Endothelial cell of umbilical vein (primary cell): ENCODE measurements around the gene CASK. TPM values are rescaled to one million over a fixed set of nuclear protein-coding genes. Genes with fewer than 3 reads are reported as not detected.

Source experiments
- BruUV-seq: library from RNA; stranded (reverse); fragments of 400-500 nt; replicated peaks from 2 replicates; lab custom pipeline; 2021; lab: Mats Ljungman, UMichigan
- CTCF ChIA-PET: fragments of 300-600, 350-600 bp; sonication (Branson Sonifier 250); formaldehyde crosslinking; loops from one replicate; lab custom pipeline; 2021; ENCODE audit warnings: antibody characterized with exemption, inconsistent platforms; lab: Charles Lee
- POLR2A ChIA-PET: fragments of 300-600, 350-600 bp; sonication (Branson Sonifier 250); formaldehyde crosslinking; loops from one replicate; lab custom pipeline; 2021; ENCODE audit warnings: antibody characterized with exemption, inconsistent platforms; lab: Charles Lee
- DNase-seq: peaks from one replicate; pipeline ENCODE4 v3.0.0-alpha.2; 2011; ENCODE audit warnings: low read depth, low spot score
- FAIRE-seq: peaks from 2 replicates; lab custom pipeline; 2011; peaks lifted over from hg19 to GRCh38; lab: Jason Lieb, UNC
- H2AFZ ChIP-seq: 2 replicates; pipeline ENCODE4 v1.6.0; 2012; ENCODE audit warnings: low read depth, low read length, control low read depth, inconsistent platforms
- H3K27ac ChIP-seq: 2 replicates; pipeline ENCODE4 v1.5.1; 2011; ENCODE audit warnings: low read depth, mild to moderate bottlenecking, control low read depth, low read length, moderate library complexity; ENCODE audit not compliant: insufficient read depth
- H3K27me3 ChIP-seq, 2 experiments: 2 replicates each; pipeline versions ENCODE4 v1.6.0 to v1.6.1; 2011; ENCODE audit warnings: low read length in 2 of 2, mixed read lengths in 1 of 2; ENCODE audit not compliant: control insufficient read depth in 2 of 2, insufficient read depth in 2 of 2
- H3K36me3 ChIP-seq, 2 experiments: 2 replicates in 1 of 2; 3 replicates in 1 of 2; pipeline ENCODE4 v1.5.1; 2011; ENCODE audit warnings: low read length in 2 of 2, mild to moderate bottlenecking in 1 of 2, moderate library complexity in 1 of 2; ENCODE audit not compliant: control insufficient read depth in 2 of 2, insufficient read depth in 2 of 2; ENCODE audit errors: extremely low read depth in 1 of 2
- H3K4me1 ChIP-seq: 3 replicates; pipeline ENCODE4 v1.5.1; 2011; ENCODE audit warnings: mild to moderate bottlenecking, low read length; ENCODE audit not compliant: control insufficient read depth, insufficient read depth; ENCODE audit errors: extremely low read depth
- H3K4me2 ChIP-seq: 2 replicates; pipeline ENCODE4 v1.6.1; 2011; ENCODE audit warnings: low read length, control low read depth, mixed read lengths; ENCODE audit not compliant: insufficient read depth
- H3K4me3 ChIP-seq, 3 experiments: fragments of 200-600 bp in 1 of 3; sonication (generic), shearing (Covaris generic) in 1 of 3; replicated peaks in 1 of 3; 2 replicates each; pipeline ENCODE4 v1.5.1; 2011 to 2016; ENCODE audit warnings: control low read depth in 3 of 3, low read length in 3 of 3, mild to moderate bottlenecking in 2 of 3, inconsistent platforms in 1 of 3, low read depth in 1 of 3, moderate library complexity in 1 of 3; ENCODE audit not compliant: insufficient read depth in 1 of 3
- H3K79me2 ChIP-seq: 2 replicates; pipeline ENCODE4 v1.6.0; 2012; ENCODE audit warnings: low read length, inconsistent platforms; ENCODE audit not compliant: control insufficient read depth, insufficient read depth
- H3K9ac ChIP-seq: replicated peaks from 2 replicates; pipeline ENCODE3; 2011; ENCODE audit warnings: low read length, control low read depth; ENCODE audit not compliant: insufficient read depth; ENCODE audit errors: extremely low read depth
- H3K9me1 ChIP-seq: replicated peaks from 3 replicates; pipeline ENCODE4 v1.6.0; 2011; ENCODE audit warnings: mild to moderate bottlenecking, low read length; ENCODE audit not compliant: control insufficient read depth, insufficient read depth; ENCODE audit errors: extremely low read depth
- H3K9me3 ChIP-seq: replicated peaks from 2 replicates; pipeline ENCODE4 v1.5.1; 2012; ENCODE audit warnings: low read length, inconsistent platforms; ENCODE audit not compliant: control insufficient read depth, insufficient read depth
- H4K20me1 ChIP-seq: replicated peaks from 2 replicates; pipeline ENCODE3; 2011; ENCODE audit warnings: mild to moderate bottlenecking, low read length; ENCODE audit not compliant: control insufficient read depth, insufficient read depth; ENCODE audit errors: extremely low read depth
- EZH2 ChIP-seq: IDR thresholded peaks from 2 replicates; pipeline ENCODE4 v1.6.1; 2012; ENCODE audit warnings: borderline replicate concordance, low read depth, mild to moderate bottlenecking, moderate library complexity, low read length, inconsistent platforms; ENCODE audit not compliant: severe bottlenecking
- FOS ChIP-seq: IDR thresholded peaks from 2 replicates; pipeline ENCODE4 v1.6.1; 2011; ENCODE audit warnings: mild to moderate bottlenecking, low read length, moderate library complexity, borderline replicate concordance; ENCODE audit not compliant: insufficient read depth
- GATA2 ChIP-seq: IDR thresholded peaks from 2 replicates; pipeline ENCODE4 v1.7.0; 2011; ENCODE audit warnings: low read depth, mild to moderate bottlenecking, moderate library complexity, mixed read lengths, low read length; ENCODE audit not compliant: insufficient read length, insufficient read depth
- JUN ChIP-seq: IDR thresholded peaks from 2 replicates; pipeline ENCODE4 v1.6.1; 2011; ENCODE audit warnings: borderline replicate concordance, low read depth; ENCODE audit not compliant: insufficient read length, insufficient read depth
- MYC ChIP-seq: IDR thresholded peaks from one replicate; pipeline ENCODE4 v1.6.1; 2011; ENCODE audit warnings: mild to moderate bottlenecking, low read depth, low read length
- POLR2A ChIP-seq: IDR thresholded peaks from 2 replicates; pipeline ENCODE4 v1.6.1; 2012; ENCODE audit warnings: low read depth, mild to moderate bottlenecking, control low read depth, low read length
- POLR2AphosphoS5 ChIP-seq: IDR thresholded peaks from 2 replicates; pipeline ENCODE4 v1.6.1; 2012; ENCODE audit warnings: low read depth, mild to moderate bottlenecking, control low read depth, low read length, moderate library complexity; ENCODE audit not compliant: insufficient read depth
- dilution Hi-C: fragments of 300-500 bp; cut with MboI; formaldehyde crosslinking; loops from one replicate; pipeline ENCODE4 v1.15.0; 2019; ENCODE audit warnings: low sequenced_read_pairs; ENCODE audit not compliant: extremely low pct_ligation_motif_present
- intact Hi-C: fragments of 100-400 bp; cut with micrococcal nuclease; formaldehyde crosslinking; loops from one replicate; pipeline ENCODE4 v1.10.0; 2022
- polyA plus RNA-seq, 4 experiments: library from polyadenylated mRNA; depleted of rRNA in 3 of 4; stranded (reverse) in 3 of 4; unstranded in 1 of 4; fragments of >200 nt; gene quantifications; 2 replicates each; pipeline versions ENCODE4 v1.2.1 to v1.2.3, GENCODE V29; 2011 to 2012; ENCODE audit warnings: missing spikeins in 1 of 4
- total RNA-seq: library from RNA; stranded (reverse); gene quantifications from 2 replicates; pipeline ENCODE4 v1.2.3, GENCODE V29; 2021
- TF ChIP-seq, protein P1 (sequence below), 2 donors: IDR thresholded peaks; 1 replicate in 1 of 2; 2 replicates in 1 of 2; pipeline ENCODE4 v1.5.1; 2011; ENCODE audit warnings: low read length in 2 of 2, mild to moderate bottlenecking in 2 of 2, moderate library complexity in 2 of 2, control low read depth in 1 of 2, inconsistent platforms in 1 of 2, low read depth in 1 of 2; ENCODE audit not compliant: insufficient read depth in 1 of 2; ENCODE audit errors: extremely low read depth in 1 of 2
- TF ChIP-seq, protein P2 (sequence below): IDR thresholded peaks from 2 replicates; pipeline ENCODE4 v1.6.1; 2011; ENCODE audit not compliant: insufficient read depth, insufficient read length

Gene CASK
- total and polyA plus RNA-seq, 2 donors (not counting 3 experiments of a cell fraction or from before 2014, with no cell fraction given): 6.4 to 30.4 TPM

DNA sequence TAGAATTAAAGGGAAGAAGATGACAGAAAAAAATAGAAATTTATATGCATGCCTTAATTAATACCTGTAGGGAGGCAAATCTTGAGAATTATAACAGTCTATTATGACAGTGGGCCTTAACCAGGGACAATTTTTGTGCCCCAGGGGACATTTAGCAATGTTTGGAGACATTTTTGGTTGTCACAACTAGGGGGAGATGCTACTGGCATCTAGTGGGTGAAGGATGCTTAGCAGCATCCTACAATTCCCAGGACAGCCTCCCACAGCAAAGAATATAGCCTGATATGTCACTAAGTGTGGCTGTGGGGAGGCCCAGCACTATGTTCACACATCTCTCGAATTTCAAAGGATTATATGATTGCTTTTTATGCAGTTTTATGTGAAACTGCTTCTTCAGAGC lies 188.8 kb downstream of the CASK start:
- H3K9ac ChIP-seq: no peak overlapping the region
- ChIA-PET CTCF (no interaction called here), POLR2A (no interaction called here)
- H3K9me3 ChIP-seq: no peaks in the 10 kb centered on the region
- no peak overlapping the region for H3K4me2 ChIP-seq
- H2AFZ ChIP-seq: no peak overlapping the region
- FAIRE-seq (peak; percentile 26), DNase-seq (peak; percentile 3)
- H3K36me3 ChIP-seq: no peaks in the 10 kb centered on the region
- no peaks in the 10 kb centered on the region for H3K4me1 ChIP-seq
- no peak overlapping the region for H3K4me3 ChIP-seq
- no peaks in the 10 kb centered on the region for H3K9me1 ChIP-seq
- BruUV-seq: no TSS peak
- H3K27me3 ChIP-seq: no peaks in the 10 kb centered on the region
- H3K79me2 ChIP-seq: no peaks in the 10 kb centered on the region
- no peak overlapping the region for H3K27ac ChIP-seq
- no peaks in the 10 kb centered on the region for H4K20me1 ChIP-seq
- no peak for TF ChIP-seq EZH2
- TF ChIP-seq, protein P1, sequence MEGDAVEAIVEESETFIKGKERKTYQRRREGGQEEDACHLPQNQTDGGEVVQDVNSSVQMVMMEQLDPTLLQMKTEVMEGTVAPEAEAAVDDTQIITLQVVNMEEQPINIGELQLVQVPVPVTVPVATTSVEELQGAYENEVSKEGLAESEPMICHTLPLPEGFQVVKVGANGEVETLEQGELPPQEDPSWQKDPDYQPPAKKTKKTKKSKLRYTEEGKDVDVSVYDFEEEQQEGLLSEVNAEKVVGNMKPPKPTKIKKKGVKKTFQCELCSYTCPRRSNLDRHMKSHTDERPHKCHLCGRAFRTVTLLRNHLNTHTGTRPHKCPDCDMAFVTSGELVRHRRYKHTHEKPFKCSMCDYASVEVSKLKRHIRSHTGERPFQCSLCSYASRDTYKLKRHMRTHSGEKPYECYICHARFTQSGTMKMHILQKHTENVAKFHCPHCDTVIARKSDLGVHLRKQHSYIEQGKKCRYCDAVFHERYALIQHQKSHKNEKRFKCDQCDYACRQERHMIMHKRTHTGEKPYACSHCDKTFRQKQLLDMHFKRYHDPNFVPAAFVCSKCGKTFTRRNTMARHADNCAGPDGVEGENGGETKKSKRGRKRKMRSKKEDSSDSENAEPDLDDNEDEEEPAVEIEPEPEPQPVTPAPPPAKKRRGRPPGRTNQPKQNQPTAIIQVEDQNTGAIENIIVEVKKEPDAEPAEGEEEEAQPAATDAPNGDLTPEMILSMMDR (IDR thresholded peaks at IDR 0.05; ENCODE audit: extremely low read depth in 1 of 2, insufficient read depth in 1 of 2, low read depth in 1 of 2, low read length in 2 of 2): peak in 1 of 2 donors; percentile 23
- dilution Hi-C loops: no loop called here
- intact Hi-C loops: no loop called here

DNA sequence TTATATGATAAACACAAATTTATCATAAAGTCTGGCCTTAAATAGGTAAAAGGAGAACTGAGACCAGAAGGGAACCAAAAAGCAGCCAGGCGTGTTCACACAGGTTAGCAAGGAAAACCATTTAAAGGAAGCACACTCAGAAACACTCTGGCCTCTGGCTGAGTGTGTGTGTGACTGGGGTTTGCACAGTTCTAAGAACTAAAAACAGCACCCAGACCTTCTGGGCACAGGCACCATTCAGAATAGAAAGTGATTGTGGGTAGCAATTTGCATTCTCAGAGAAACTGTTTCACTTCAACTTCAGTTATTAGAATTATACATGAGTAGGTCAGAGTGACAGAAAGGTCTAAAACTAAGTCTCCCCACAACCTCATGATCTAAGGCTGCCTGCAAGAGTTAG lies 189.4 kb downstream of the CASK start:
- TF ChIP-seq JUN (no peak), FOS (no peak), POLR2A (no peak), GATA2 (no peak), POLR2AphosphoS5 (no peak), MYC (no peak), EZH2 (no peak)
- TF ChIP-seq, protein P2, sequence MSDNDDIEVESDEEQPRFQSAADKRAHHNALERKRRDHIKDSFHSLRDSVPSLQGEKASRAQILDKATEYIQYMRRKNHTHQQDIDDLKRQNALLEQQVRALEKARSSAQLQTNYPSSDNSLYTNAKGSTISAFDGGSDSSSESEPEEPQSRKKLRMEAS: no peak
- TF ChIP-seq, protein P1 (IDR thresholded peaks at IDR 0.05; ENCODE audit: extremely low read depth in 1 of 2, insufficient read depth in 1 of 2, low read depth in 1 of 2, low read length in 2 of 2): no peak
- Histone ChIP-seq H3K9ac (no peak overlapping the region), H3K4me3 (no peak overlapping the region), H3K9me1 (no peaks in the 10 kb centered on the region), H3K27me3 (no peaks in the 10 kb centered on the region), H2AFZ (no peak overlapping the region), H3K36me3 (no peaks in the 10 kb centered on the region), H3K9me3 (no peaks in the 10 kb centered on the region), H3K79me2 (no peaks in the 10 kb centered on the region), H3K4me2 (no peak overlapping the region), H4K20me1 (no peaks in the 10 kb centered on the region), H3K4me1 (no peaks in the 10 kb centered on the region), H3K27ac (no peak overlapping the region)
- POLR2A ChIA-PET: no interaction called here
- dilution Hi-C loops: no loop called here
- FAIRE-seq (no peak), DNase-seq (no peak)
- no TSS peak for BruUV-seq
- CTCF ChIA-PET: no interaction called here
- intact Hi-C loops: no loop called here
